Left kidney (tissue), 8 donors: ENCODE data around the gene WDR83. TPM values are rescaled to one million over a fixed set of nuclear protein-coding genes. Genes with fewer than 3 reads are reported as not detected.
"Not testable (repeated sequence)": the region's sequence is repeated elsewhere in the genome, so short reads cannot be mapped to it uniquely, and the experiment has no call there.

ENCODE experiments used
- DNase-seq: peaks from one replicate; pipeline ENCODE4 v3.0.0-alpha.2; 2013
- long read RNA-seq, 8 donors: transcript quantifications; one replicate each; lab custom pipeline, GENCODE V29; 2026
- polyA plus RNA-seq: library from polyadenylated mRNA; unstranded; fragments of 120-200 nt; gene quantifications from one replicate; pipeline ENCODE4 v1.2.1, GENCODE V29; 2013; ENCODE audit not compliant: insufficient read length

WDR83 gene
- polyA plus RNA-seq, result 18.2 TPM
- long read RNA-seq, donor 1, partial matches to known transcripts, result 6 of 9 reads
- long read RNA-seq, donor 1, other reads (novel, unspliced or antisense), result 0 of 9 reads
- long read RNA-seq, donor 2, partial matches to known transcripts, result 0 of 2 reads
- long read RNA-seq, donor 2, other reads (novel, unspliced or antisense), result 0 of 2 reads
- long read RNA-seq, donor 3, partial matches to known transcripts, result 68 of 68 reads
- long read RNA-seq, donor 3, other reads (novel, unspliced or antisense), result 0 of 68 reads
- long read RNA-seq, donor 4, partial matches to known transcripts, result 10 of 10 reads
- long read RNA-seq, donor 4, other reads (novel, unspliced or antisense), result 0 of 10 reads
- long read RNA-seq, donor 5, partial matches to known transcripts, result 620 of 640 reads
- long read RNA-seq, donor 5, other reads (novel, unspliced or antisense), result 16 of 640 reads
- long read RNA-seq, donor 6, partial matches to known transcripts, result 66 of 97 reads
- long read RNA-seq, donor 6, other reads (novel, unspliced or antisense), result 30 of 97 reads
- long read RNA-seq, donor 7, partial matches to known transcripts, result 68 of 121 reads
- long read RNA-seq, donor 7, other reads (novel, unspliced or antisense), result 51 of 121 reads
- long read RNA-seq, donor 8, partial matches to known transcripts, result 20 of 21 reads
- long read RNA-seq, donor 8, other reads (novel, unspliced or antisense), result 0 of 21 reads

DNA sequence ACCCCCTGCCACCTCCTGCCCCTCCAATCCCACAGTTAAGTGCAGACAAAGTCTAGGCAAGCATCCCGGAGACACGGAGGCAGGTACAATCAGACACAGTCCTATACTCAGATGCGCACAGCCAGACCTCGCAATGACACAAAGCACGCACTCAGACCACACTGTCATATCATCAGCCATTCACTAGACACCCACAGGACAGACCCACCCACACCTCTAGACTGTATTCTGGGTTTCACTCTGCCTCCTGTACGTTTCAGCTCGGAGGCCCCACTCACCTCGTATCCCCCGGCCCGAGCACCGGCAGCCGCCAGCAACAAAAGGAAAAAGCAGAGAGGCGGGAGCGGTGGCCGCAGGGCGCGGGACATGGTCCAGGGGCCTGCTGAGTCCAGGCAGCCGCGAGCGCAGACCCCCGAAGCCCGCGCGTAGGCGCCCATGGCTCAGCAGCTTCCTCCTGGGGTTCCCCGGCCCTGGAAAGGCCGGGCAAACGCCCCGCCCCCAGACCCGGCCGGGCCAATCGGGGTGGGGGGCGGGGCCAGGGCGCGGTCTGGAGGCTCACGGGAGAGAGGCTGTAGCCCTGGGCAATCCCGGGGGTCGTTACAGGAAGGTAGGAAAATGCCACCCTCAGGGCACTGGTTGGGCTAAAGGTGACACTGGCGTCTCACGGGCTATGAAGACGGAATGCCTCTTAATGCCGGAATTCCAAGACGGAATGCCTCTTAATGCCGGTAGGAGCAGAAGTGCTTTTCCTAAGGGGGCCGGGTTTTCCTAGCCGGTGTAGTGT, at the start of gene WDR83, which contains the start of gene MAN2B1:
TSS of gene WDR83 (plus strand) at position 543 of the 784 bp plus-strand sequence. CDS start 2,984 bp downstream, outside the sequence.
TSS of gene MAN2B1 (minus strand) at position 478 of the 784 bp plus-strand sequence. CDS start at position 437, 41 bp downstream.
- DNase-seq, result peak; percentile 80

- DNase-seq, result no peak
Measured at GRCh38 chr19:12617646-12618045, 49.0 kb upstream of the WDR83 start.

- not testable (repeated sequence) for DNase-seq
Measured at GRCh38 chr19:12621253-12622024, 45.2 kb upstream of the WDR83 start.

GRCh38 chr19:12623361-12624031, 43.1 kb upstream of the WDR83 start:
- no peak for DNase-seq

GRCh38 chr19:12626958-12627357, 39.6 kb upstream of the WDR83 start:
- no peak for DNase-seq

GRCh38 chr19:12628040-12629022, 38.3 kb upstream of the WDR83 start:
- no peak for DNase-seq

DNA sequence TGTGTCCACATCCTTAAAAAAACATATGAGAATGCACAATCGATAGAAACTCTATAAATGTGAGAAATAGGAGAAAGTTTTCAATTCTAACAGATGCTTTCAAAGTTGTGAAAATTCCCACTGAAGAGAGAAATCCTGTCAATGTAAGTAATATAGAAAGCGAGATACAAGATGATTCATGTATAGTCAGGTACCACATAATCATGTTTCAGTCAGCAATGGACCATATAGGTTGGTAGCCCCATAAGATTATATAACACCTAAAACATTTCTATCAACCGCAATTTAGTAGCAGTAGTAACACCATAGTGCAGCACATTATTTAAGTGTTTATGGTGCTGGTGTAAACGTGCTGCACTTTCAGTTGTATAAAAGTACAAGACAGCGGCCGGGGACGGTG, 37.4 kb upstream of the WDR83 start:
- DNase-seq, result no peak

GRCh38 chr19:12636631-12637030, 30.0 kb upstream of the WDR83 start:
- no peak for DNase-seq

DNA sequence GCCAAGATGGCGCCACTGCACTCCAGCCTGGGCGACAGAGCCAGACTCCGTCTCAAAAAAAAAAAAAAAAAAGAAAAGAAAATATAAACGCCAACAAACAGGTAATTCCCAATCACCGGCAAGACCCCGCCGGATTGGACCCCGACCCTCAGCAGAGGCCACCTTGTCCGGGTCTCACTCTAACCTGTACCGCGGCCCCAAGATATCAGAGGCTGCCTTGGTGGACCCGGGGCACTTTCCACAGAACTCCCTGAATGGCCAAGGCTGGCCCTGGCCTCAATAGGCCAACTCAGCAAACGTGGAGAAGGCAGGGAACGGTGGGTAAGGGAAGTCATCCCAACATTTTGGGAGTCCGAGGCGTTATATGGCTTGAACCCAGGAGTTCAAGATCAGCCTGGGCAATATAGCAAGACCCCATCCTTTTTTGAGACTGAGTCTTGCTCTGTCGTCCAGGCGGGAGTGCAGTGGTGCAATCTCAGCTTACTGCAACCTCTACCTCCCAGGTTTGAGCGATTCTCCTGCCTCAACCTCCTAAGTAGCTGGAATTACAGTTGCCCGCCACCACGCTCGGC, 27.9 kb upstream of the WDR83 start:
- DNase-seq, result no peak

- peak; percentile 68 for DNase-seq
Measured at GRCh38 chr19:12639901-12640613, 26.6 kb upstream of the WDR83 start.

- no peak for DNase-seq
Measured at GRCh38 chr19:12641456-12641855, 25.2 kb upstream of the WDR83 start.

DNA sequence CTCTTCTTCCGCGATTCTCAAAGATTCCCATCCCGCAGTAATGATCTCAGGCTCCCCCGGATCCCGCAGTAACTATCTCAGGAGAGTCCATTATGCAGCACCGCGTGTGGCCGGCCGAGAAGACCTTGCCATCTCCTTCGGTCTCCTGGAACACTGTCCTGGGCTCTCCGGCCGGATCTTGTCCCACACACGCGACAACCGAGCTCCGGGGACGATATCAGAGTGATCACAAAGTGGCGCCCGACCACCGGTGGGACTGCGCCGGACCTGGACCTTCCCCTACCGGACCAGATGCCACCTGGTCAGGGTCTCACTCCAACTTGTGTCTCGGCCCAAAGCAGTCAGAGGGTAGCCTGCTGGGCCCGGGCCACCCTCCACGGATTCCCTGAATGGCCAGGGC, 24.1 kb upstream of the WDR83 start:
- no peak for DNase-seq

GRCh38 chr19:12643716-12644115, 22.9 kb upstream of the WDR83 start:
- DNase-seq, result not testable (repeated sequence)

DNA sequence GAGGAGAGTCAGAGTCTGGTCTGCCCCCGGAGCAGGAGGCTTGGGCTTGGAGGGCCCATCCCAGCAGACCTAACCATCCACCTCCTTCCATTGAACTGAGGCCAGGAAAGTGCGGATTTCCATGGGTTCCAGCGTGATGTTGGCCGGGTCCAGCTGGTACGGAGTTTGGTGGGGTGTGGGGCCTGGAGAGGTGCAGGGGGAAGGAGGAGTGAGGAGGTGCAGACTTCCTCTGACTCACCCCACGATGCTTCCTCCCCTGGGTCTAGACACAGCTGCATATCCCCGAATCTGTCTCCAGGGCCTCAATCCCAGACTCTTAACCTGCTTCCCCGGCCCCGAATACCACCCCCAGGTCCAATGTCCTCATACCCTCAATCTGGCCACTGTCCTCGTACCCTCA, 20.1 kb upstream of the WDR83 start:
- no peak for DNase-seq

- DNase-seq, result no peak
Measured at GRCh38 chr19:12647047-12647446, 19.6 kb upstream of the WDR83 start.

DNA sequence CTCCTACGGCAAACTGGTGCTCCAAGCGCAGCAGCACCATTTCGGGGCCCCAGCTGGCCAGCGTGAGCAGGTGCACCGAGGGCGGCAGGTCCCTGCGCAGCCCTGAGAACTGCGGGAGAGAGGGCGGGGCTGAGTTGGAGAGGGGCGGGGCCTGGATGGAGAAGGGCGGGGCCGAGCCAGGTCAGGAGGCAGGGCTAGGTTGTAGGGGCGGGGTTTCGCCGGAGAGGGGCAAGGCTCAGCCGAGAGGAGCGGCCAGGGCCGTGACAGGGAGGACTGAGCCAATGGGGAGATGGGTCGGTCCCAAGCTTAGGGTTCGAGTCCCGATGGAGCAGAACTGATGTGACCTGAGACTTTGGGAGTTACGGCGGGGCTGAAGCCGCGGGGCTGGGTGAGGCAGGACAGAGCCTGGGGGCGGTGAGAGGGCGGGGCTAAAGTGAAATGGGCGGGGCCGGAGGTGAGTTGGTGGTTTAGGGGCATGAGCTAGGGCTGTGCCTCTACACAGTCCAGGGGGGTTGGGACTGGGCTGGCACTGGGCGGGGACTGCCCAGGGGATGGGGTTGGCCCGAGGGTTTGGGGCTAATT, 19.0 kb upstream of the WDR83 start:
- DNase-seq, result peak; percentile 60

GRCh38 chr19:12648088-12648487, 18.5 kb upstream of the WDR83 start:
- DNase-seq, result no peak

DNA sequence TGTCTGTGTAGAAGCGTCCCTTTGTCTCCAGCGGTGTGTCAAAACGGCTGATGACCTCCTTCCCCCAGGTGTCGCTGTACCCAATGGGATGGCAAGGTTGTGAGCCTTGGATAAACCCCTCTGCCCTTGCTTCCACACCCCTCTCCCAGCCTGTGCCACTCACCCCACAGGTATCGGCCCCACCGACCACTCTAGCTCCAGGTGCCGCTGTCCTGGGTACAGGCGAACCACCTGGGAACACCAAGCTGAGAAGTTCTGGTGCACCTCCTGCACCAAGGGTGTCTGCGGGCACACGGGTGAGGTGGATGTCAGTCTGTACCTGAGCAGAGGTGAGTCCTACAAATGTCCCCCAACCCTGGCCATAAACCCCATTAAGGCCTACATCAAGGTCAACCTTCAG, 16.7 kb upstream of the WDR83 start:
- DNase-seq, result no peak
